ENCODE data around the gene TAF6.

DNA sequence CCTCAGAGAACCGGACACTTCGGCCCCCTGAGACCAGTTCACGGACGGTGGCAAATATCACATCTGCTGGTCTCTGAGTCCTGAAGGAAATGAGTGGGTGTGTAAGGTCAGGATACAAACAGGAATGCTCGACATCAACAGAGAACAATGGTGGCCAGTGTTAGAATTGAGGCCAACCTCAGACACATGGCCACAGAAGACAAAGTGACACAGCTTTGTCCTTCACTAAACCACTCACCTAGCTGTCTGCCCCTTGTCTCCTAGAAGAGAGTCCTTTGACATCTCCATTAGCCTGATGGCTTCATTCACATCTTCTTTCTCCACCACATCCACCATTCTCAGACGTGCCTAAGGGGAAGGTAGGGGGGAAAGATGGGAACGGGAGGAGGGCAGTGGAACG, 26.1 kb downstream of the TAF6 start:
- TF ChIP-seq POLR2A (IDR thresholded peaks at IDR 0.05) (no peak), EP300 (IDR thresholded peaks at IDR 0.05) (no peak)
- TF ChIP-seq, protein P1, sequence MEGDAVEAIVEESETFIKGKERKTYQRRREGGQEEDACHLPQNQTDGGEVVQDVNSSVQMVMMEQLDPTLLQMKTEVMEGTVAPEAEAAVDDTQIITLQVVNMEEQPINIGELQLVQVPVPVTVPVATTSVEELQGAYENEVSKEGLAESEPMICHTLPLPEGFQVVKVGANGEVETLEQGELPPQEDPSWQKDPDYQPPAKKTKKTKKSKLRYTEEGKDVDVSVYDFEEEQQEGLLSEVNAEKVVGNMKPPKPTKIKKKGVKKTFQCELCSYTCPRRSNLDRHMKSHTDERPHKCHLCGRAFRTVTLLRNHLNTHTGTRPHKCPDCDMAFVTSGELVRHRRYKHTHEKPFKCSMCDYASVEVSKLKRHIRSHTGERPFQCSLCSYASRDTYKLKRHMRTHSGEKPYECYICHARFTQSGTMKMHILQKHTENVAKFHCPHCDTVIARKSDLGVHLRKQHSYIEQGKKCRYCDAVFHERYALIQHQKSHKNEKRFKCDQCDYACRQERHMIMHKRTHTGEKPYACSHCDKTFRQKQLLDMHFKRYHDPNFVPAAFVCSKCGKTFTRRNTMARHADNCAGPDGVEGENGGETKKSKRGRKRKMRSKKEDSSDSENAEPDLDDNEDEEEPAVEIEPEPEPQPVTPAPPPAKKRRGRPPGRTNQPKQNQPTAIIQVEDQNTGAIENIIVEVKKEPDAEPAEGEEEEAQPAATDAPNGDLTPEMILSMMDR (IDR thresholded peaks at IDR 0.05): no peak
